IMR-90 (cell line): ENCODE results near the gene ARHGEF10L. TPM values are rescaled to one million over a fixed set of nuclear protein-coding genes. Genes with fewer than 3 reads are reported as not detected.

Experiments
- ATAC-seq: fragments of 200-7000 bp; cut with Tn5 transposase; 2 replicates; pipeline ENCODE4 v1.9.1; 2020; ENCODE audit warnings: low read depth, mild to moderate bottlenecking, moderate library complexity
- BruUV-seq: library from RNA; stranded (reverse); fragments of 400-500 nt; replicated peaks from 2 replicates; lab custom pipeline; 2021; lab: Mats Ljungman, UMichigan
- CTCF ChIA-PET: fragments of 300-600 bp; formaldehyde crosslinking; extraction: SDS; loops from one replicate; lab custom pipeline; 2021; ENCODE audit warnings: antibody characterized with exemption; lab: Yijun Ruan, JAX
- POLR2A ChIA-PET: fragments of 300-600 bp; sonication (Branson Sonifier 250); formaldehyde crosslinking; loops from one replicate; lab custom pipeline; 2022; ENCODE audit warnings: antibody characterized with exemption; ENCODE audit not compliant: unreplicated experiment; lab: Charles Lee
- DNase-seq: peaks from one replicate; pipeline ENCODE4 v3.0.0; 2013
- H2AFZ ChIP-seq: replicated peaks from 2 replicates; pipeline ENCODE3; 2013; ENCODE audit warnings: low read length, mild to moderate bottlenecking; ENCODE audit not compliant: poor library complexity
- H2AK5ac ChIP-seq: 2 replicates; pipeline ENCODE4 v1.6.1; 2013; ENCODE audit warnings: low read depth, low read length, inconsistent platforms
- H2AK9ac ChIP-seq: replicated peaks from 2 replicates; pipeline ENCODE3; 2013; ENCODE audit warnings: mild to moderate bottlenecking, low read depth, low read length, moderate library complexity; ENCODE audit not compliant: poor library complexity
- H2BK120ac ChIP-seq: 2 replicates; pipeline ENCODE4 v1.6.1; 2013; ENCODE audit warnings: low read depth, low read length, inconsistent platforms
- H2BK15ac ChIP-seq: 3 replicates; pipeline ENCODE4 v1.6.1; 2013; ENCODE audit warnings: low read depth, low read length, inconsistent platforms
- H2BK20ac ChIP-seq: 2 replicates; pipeline ENCODE4 v1.6.1; 2013; ENCODE audit warnings: low read depth, mild to moderate bottlenecking, inconsistent platforms, low read length, moderate library complexity
- H2BK5ac ChIP-seq: 2 replicates; pipeline ENCODE4 v1.6.1; 2013; ENCODE audit warnings: mild to moderate bottlenecking, low read depth, low read length, inconsistent platforms; ENCODE audit not compliant: poor library complexity, severe bottlenecking
- H3K14ac ChIP-seq: replicated peaks from 2 replicates; pipeline ENCODE4 v1.6.1; 2013; ENCODE audit warnings: low read depth, low read length, inconsistent platforms
- H3K18ac ChIP-seq: 2 replicates; pipeline ENCODE4 v1.6.1; 2013; ENCODE audit warnings: low read depth, low read length, control low read depth
- H3K23ac ChIP-seq: 2 replicates; pipeline ENCODE4 v1.6.1; 2013; ENCODE audit warnings: low read depth, low read length, inconsistent platforms
- H3K27ac ChIP-seq: 2 replicates; pipeline ENCODE4 v1.5.1; 2013; ENCODE audit warnings: mild to moderate bottlenecking, control low read depth, low read length; ENCODE audit not compliant: insufficient read depth
- H3K27me3 ChIP-seq: 2 replicates; pipeline ENCODE4 v1.6.1; 2013; ENCODE audit warnings: low read length; ENCODE audit not compliant: control insufficient read depth, insufficient read depth
- H3K36me3 ChIP-seq: 2 replicates; pipeline ENCODE4 v1.6.1; 2013; ENCODE audit warnings: low read length, mixed read lengths; ENCODE audit not compliant: control insufficient read depth, insufficient read depth
- H3K4ac ChIP-seq: 2 replicates; pipeline ENCODE4 v1.6.1; 2013; ENCODE audit warnings: low read depth, low read length, inconsistent platforms
- H3K4me1 ChIP-seq: 2 replicates; pipeline ENCODE4 v1.6.1; 2013; ENCODE audit warnings: low read length, mixed read lengths; ENCODE audit not compliant: control insufficient read depth, insufficient read depth
- H3K4me2 ChIP-seq: 2 replicates; pipeline ENCODE4 v1.6.1; 2013; ENCODE audit warnings: low read depth, mild to moderate bottlenecking, control low read depth, low read length, moderate library complexity
- H3K4me3 ChIP-seq: 2 replicates; pipeline ENCODE4 v1.5.1; 2013; ENCODE audit warnings: low read depth, mild to moderate bottlenecking, control low read depth, low read length, moderate library complexity; ENCODE audit not compliant: insufficient read depth
- H3K56ac ChIP-seq: 2 replicates; pipeline ENCODE4 v1.6.1; 2013; ENCODE audit warnings: low read length, inconsistent platforms; ENCODE audit not compliant: insufficient read depth; ENCODE audit errors: extremely low read depth
- H3K79me1 ChIP-seq, 2 experiments: 2 replicates each; pipeline ENCODE4 v1.6.1; 2013; ENCODE audit warnings: low read length in 2 of 2, inconsistent platforms in 1 of 2, low read depth in 1 of 2
- H3K9ac ChIP-seq: 2 replicates; pipeline ENCODE4 v1.6.1; 2013; ENCODE audit warnings: low read depth, low read length, control low read depth
- H3K9me1 ChIP-seq: 2 replicates; pipeline ENCODE4 v1.6.1; 2013; ENCODE audit warnings: low read length, inconsistent platforms; ENCODE audit not compliant: insufficient read depth
- H3K9me3 ChIP-seq: 2 replicates; pipeline ENCODE4 v1.6.1; 2013; ENCODE audit warnings: low read length; ENCODE audit not compliant: control insufficient read depth, insufficient read depth
- H4K20me1 ChIP-seq: 2 replicates; pipeline ENCODE4 v1.6.1; 2013; ENCODE audit warnings: low read length, inconsistent platforms; ENCODE audit not compliant: insufficient read depth
- H4K5ac ChIP-seq: 2 replicates; pipeline ENCODE4 v1.6.1; 2013; ENCODE audit warnings: mild to moderate bottlenecking, low read depth, low read length, control low read depth
- H4K8ac ChIP-seq, 2 experiments: 2 replicates each; pipeline ENCODE4 v1.6.1; 2013; ENCODE audit warnings: low read depth in 2 of 2, low read length in 2 of 2, control low read depth in 1 of 2, inconsistent platforms in 1 of 2
- H4K91ac ChIP-seq: 2 replicates; pipeline ENCODE4 v1.6.1; 2013; ENCODE audit warnings: low read depth, low read length, inconsistent platforms; ENCODE audit not compliant: insufficient read depth
- BHLHE40 ChIP-seq: fragments of 150-350 bp; IDR thresholded peaks from 2 replicates; pipeline ENCODE4 v1.6.1; 2016; ENCODE audit warnings: mild to moderate bottlenecking, low read depth, low read length
- CEBPB ChIP-seq: IDR thresholded peaks from 2 replicates; pipeline ENCODE4 v1.6.1; 2012; ENCODE audit warnings: low read depth, low read length, improper control_type of control experiment
- CHD1 ChIP-seq: IDR thresholded peaks from 2 replicates; pipeline ENCODE4 v1.6.1; 2012; ENCODE audit warnings: low read depth, low read length, improper control_type of control experiment
- CTCF ChIP-seq: conservative IDR thresholded peaks from 2 replicates; pipeline ENCODE4 v1.5.1; 2012; ENCODE audit warnings: mild to moderate bottlenecking, low read depth, low read length, improper control_type of control experiment
- ELK1 ChIP-seq: fragments of 150-350 bp; IDR thresholded peaks from 2 replicates; pipeline ENCODE4 v1.6.1; 2016; ENCODE audit warnings: low read depth, mild to moderate bottlenecking, low read length, moderate library complexity, borderline replicate concordance
- MAFK ChIP-seq: IDR thresholded peaks from 2 replicates; pipeline ENCODE4 v1.6.1; 2012; ENCODE audit warnings: low read depth, low read length, improper control_type of control experiment
- MAZ ChIP-seq: IDR thresholded peaks from 2 replicates; pipeline ENCODE4 v1.6.1; 2012; ENCODE audit warnings: low read depth, mild to moderate bottlenecking, low read length, improper control_type of control experiment, moderate library complexity, borderline replicate concordance
- MXI1 ChIP-seq: IDR thresholded peaks from 2 replicates; pipeline ENCODE4 v1.6.1; 2012; ENCODE audit warnings: low read depth, mild to moderate bottlenecking, low read length, moderate library complexity, borderline replicate concordance
- NFE2L2 ChIP-seq: fragments of 150-350 bp; IDR thresholded peaks from 2 replicates; pipeline ENCODE4 v1.6.1; 2016; ENCODE audit warnings: low read depth, mild to moderate bottlenecking, low read length
- POLR2A ChIP-seq: IDR thresholded peaks from 2 replicates; pipeline ENCODE4 v1.6.1; 2012; ENCODE audit warnings: mild to moderate bottlenecking, low read depth, low read length
- RAD21 ChIP-seq: IDR thresholded peaks from 2 replicates; pipeline ENCODE4 v1.6.1; 2012; ENCODE audit warnings: low read length, improper control_type of control experiment
- RCOR1 ChIP-seq: IDR thresholded peaks from 2 replicates; pipeline ENCODE4 v1.6.1; 2012; ENCODE audit warnings: mild to moderate bottlenecking, low read length, improper control_type of control experiment; ENCODE audit not compliant: insufficient replicate concordance
- SMC3 ChIP-seq: fragments of 150-350 bp; IDR thresholded peaks from 2 replicates; pipeline ENCODE4 v1.6.1; 2016; ENCODE audit warnings: low read depth, mild to moderate bottlenecking, antibody characterized with exemption, low read length, moderate library complexity
- USF2 ChIP-seq: fragments of 150-350 bp; IDR thresholded peaks from 2 replicates; pipeline ENCODE4 v1.6.1; 2017; ENCODE audit warnings: mild to moderate bottlenecking, antibody characterized with exemption, low read length, low read depth
- WGBS, 2 experiments: methylation state at CpG; one replicate each; pipeline versions ENCODE4 v1.1.5 to v1.1.7; 2013; ENCODE audit warnings: missing lambda C conversion rate in 2 of 2; ENCODE audit not compliant: insufficient read length in 1 of 2; ENCODE audit errors: extremely low coverage in 2 of 2; 5-methylcytosine and 5-hydroxymethylcytosine counted together
- dilution Hi-C: fragments of 300-500 bp; cut with HindIII; formaldehyde crosslinking; loops from one replicate; pipeline ENCODE4 v1.14.3; 2018; ENCODE audit warnings: low sequenced_read_pairs; ENCODE audit not compliant: unreplicated experiment
- in situ Hi-C: fragments of 300-500 bp; cut with MboI; formaldehyde crosslinking; loops from 3 replicates; pipeline ENCODE4 v1.14.3; 2019; ENCODE audit warnings: low sequenced_read_pairs, inconsistent platforms, mixed read lengths
- intact Hi-C: fragments of 100-400 bp; cut with micrococcal nuclease; formaldehyde crosslinking; loops from 2 replicates; pipeline ENCODE4 v1.10.0; 2022
- polyA plus RNA-seq, 3 experiments: library from polyadenylated mRNA; depleted of rRNA; stranded (reverse); fragments of >200 nt; gene quantifications; 2 replicates each; pipeline ENCODE4 v1.2.3, GENCODE V29; 2012; ENCODE audit warnings: low replicate concordance in 1 of 3
- total RNA-seq: library from RNA; depleted of rRNA; stranded (reverse); fragments of >200 nt; gene quantifications from 2 replicates; pipeline ENCODE4 v1.2.3, GENCODE V29; 2012

ARHGEF10L gene
- total and polyA plus RNA-seq, 2 of the 4 experiments (the other 2 are of a cell fraction): 4.8 to 12.4 TPM

- Histone ChIP-seq H3K4ac (no peak overlapping the region), H3K4me2 (no peak overlapping the region), H3K56ac (no peak overlapping the region), H2BK5ac (no peak overlapping the region), H3K27me3 (no peaks in the 10 kb centered on the region), H3K14ac (no peak overlapping the region), H2AK9ac (no peak overlapping the region), H2AK5ac (no peak overlapping the region), H2BK15ac (no peak overlapping the region), H2BK20ac (no peak overlapping the region), H3K4me3 (no peak overlapping the region), H2AFZ (no peak overlapping the region), H3K23ac (no peak overlapping the region), H4K20me1 (no peaks in the 10 kb centered on the region), H3K36me3 (0 out of 2 replicates have a peak, but pooled peaks cover 1% of the 10 kb centered on the region), H2BK120ac (no peak overlapping the region), H3K27ac (no peak overlapping the region), H4K5ac (no peak overlapping the region), H4K8ac (no peak overlapping the region), H3K18ac (no peak overlapping the region), H3K4me1 (peaks cover 14% of the 10 kb centered on the region), H3K9me1 (peaks cover 10% of the 10 kb centered on the region), H3K9ac (no peak overlapping the region), H3K9me3 (no peaks in the 10 kb centered on the region), H3K79me1 (peaks cover 11 to 12% of the 10 kb centered on the region in 2 experiments), H4K91ac (no peak overlapping the region)
- no peak for TF ChIP-seq MAZ
- TF ChIP-seq MAFK: no peak
- TF ChIP-seq CTCF: no peak
- TF ChIP-seq POLR2A: no peak
- no peak for TF ChIP-seq CEBPB
- TF ChIP-seq ELK1: no peak
- TF ChIP-seq MXI1: no peak
- no peak for TF ChIP-seq RAD21
- no peak for TF ChIP-seq SMC3
- TF ChIP-seq RCOR1: no peak
- no peak for TF ChIP-seq CHD1
- no peak for TF ChIP-seq NFE2L2
- no peak for TF ChIP-seq BHLHE40
- TF ChIP-seq USF2: no peak
- WGBS, 2 experiments: 57% methylated on average over 7 of the region's 11 CpGs; no CpG with 5 or more reads in 1 of the 2 experiments
- intact Hi-C loops (no loop called here), dilution Hi-C loops (no loop called here), in situ Hi-C loops (no loop called here)
- ChIA-PET CTCF (interaction anchor here (0.6 kb wide), 1 partner anchor 31 kb away, joined by 3 read pairs; no protein-coding TSS in a partner anchor), POLR2A (interaction anchor here (0.5 kb wide), 1 partner anchor 425 kb away, joined by 3 read pairs; no protein-coding TSS in a partner anchor)
- ATAC-seq (no peak), DNase-seq (no peak)
- no TSS peak for BruUV-seq
These were observed 42.8 kb downstream of the ARHGEF10L start for GRCh38 chr1:17582124-17582774.
